ENCODE measurements around the gene FIGNL1. TPM values are rescaled to one million over a fixed set of nuclear protein-coding genes. Genes with fewer than 3 reads are reported as not detected.

FIGNL1 gene
- total and polyA plus RNA-seq, 2 donors = 9.0 to 21.9 TPM

DNA sequence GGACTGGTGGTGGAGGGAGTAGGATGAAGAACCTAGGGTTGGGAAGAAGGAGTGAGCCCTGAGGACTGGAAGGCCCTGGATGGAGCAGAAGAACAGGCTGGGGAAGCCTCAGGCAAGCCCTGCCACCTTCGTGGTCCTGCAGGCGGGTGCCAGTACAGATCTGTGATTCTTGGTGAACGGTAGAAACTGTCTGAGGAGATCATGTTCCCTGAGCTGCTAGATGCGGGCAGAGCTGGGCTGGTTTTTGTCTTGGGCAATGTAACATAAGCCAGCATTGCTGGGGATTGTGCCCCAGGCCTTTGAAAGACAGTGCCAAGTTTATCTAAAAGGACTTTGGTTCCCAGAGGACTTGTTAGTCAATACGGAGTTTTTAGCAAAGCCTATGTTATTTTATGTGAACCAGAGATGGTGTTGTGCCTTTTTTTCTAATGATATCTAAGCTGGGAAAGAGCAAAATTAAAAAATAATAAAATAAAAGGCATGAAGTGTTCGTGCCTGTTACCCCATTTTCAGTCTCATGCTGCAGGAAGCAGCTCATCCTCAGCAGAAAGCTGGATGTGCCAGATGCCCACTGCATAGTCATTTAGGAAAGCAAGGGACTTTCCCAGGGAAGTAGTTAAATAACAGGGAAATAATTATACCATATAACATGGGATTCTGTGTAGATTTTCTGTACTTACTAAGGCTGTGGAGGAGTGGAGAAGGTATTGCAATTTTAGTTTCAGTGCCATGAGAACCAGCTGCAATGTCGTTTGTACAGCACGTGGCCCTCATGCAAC lies 24.4 kb upstream of the FIGNL1 start:
- H3K27me3 ChIP-seq (ENCODE audit: control insufficient read depth in 2 of 2, insufficient read depth in 1 of 2, low read length in 1 of 2) = no peaks in the 10 kb centered on the region
- H3K4me1 ChIP-seq (ENCODE audit: control insufficient read depth in 2 of 2, insufficient read depth in 2 of 2, low read length in 2 of 2) = no peaks in the 10 kb centered on the region
- no peak overlapping the region for H3K4me3 ChIP-seq (ENCODE audit: low read length in 2 of 2)
- H3K9me3 ChIP-seq (ENCODE audit: control insufficient read depth in 2 of 2, insufficient read depth in 1 of 2, low read length in 1 of 2) = no peaks in the 10 kb centered on the region
- 87% methylated on average over 8 of the region's 8 CpGs for WGBS
- H3K27ac ChIP-seq (ENCODE audit: low read depth in 1 of 2, low read length in 1 of 2) = no peak overlapping the region
- H3K36me3 ChIP-seq (ENCODE audit: control insufficient read depth in 2 of 2, insufficient read depth in 2 of 2, low read length in 1 of 2) = no peaks in the 10 kb centered on the region
- no peak for DNase-seq (ENCODE audit: low read depth in 6 of 9, low spot score in 9 of 9)

GRCh38 chr7:50473531-50473930 lies 23.4 kb upstream of the FIGNL1 start:
- H3K36me3 ChIP-seq (ENCODE audit: control insufficient read depth in 2 of 2, insufficient read depth in 2 of 2, low read length in 1 of 2) = no peaks in the 10 kb centered on the region
- no peak overlapping the region for H3K4me3 ChIP-seq (ENCODE audit: low read length in 2 of 2)
- 97% methylated on average over 4 of the region's 4 CpGs for WGBS
- no peaks in the 10 kb centered on the region for H3K27me3 ChIP-seq (ENCODE audit: control insufficient read depth in 2 of 2, insufficient read depth in 1 of 2, low read length in 1 of 2)
- no peaks in the 10 kb centered on the region for H3K4me1 ChIP-seq (ENCODE audit: control insufficient read depth in 2 of 2, insufficient read depth in 2 of 2, low read length in 2 of 2)
- H3K9me3 ChIP-seq (ENCODE audit: control insufficient read depth in 2 of 2, insufficient read depth in 1 of 2, low read length in 1 of 2) = no peaks in the 10 kb centered on the region
- no peak overlapping the region for H3K27ac ChIP-seq (ENCODE audit: low read depth in 1 of 2, low read length in 1 of 2)
- DNase-seq (ENCODE audit: low read depth in 6 of 9, low spot score in 9 of 9) = no peak

DNA sequence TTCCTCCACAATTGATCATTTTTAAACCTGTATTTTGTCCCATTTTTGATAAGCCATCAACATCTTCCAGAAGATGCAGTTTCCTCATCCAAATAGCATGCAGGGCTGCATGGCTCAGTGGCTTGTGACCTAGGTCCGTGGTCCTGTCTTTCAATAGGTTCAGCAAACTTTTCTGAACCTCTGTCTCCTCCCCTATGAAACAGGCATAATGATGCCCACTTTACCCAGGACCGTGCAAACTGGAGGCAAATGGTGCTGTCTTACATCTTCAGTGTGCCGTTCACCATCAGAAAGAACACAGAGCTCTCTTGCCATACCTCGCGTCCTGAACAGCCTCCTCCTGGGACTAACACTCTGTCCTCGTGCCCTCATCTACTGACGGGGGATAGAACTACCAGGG lies 22.3 kb upstream of the FIGNL1 start:
- Histone ChIP-seq H3K27me3 (ENCODE audit: control insufficient read depth in 2 of 2, insufficient read depth in 1 of 2, low read length in 1 of 2) (no peaks in the 10 kb centered on the region), H3K36me3 (ENCODE audit: control insufficient read depth in 2 of 2, insufficient read depth in 2 of 2, low read length in 1 of 2) (no peaks in the 10 kb centered on the region), H3K4me3 (ENCODE audit: low read length in 2 of 2) (no peak overlapping the region), H3K27ac (ENCODE audit: low read depth in 1 of 2, low read length in 1 of 2) (no peak overlapping the region), H3K4me1 (ENCODE audit: control insufficient read depth in 2 of 2, insufficient read depth in 2 of 2, low read length in 2 of 2) (peaks cover 4 to 10% of the 10 kb centered on the region in 2 donors), H3K9me3 (ENCODE audit: control insufficient read depth in 2 of 2, insufficient read depth in 1 of 2, low read length in 1 of 2) (no peaks in the 10 kb centered on the region)
- WGBS = 97% methylated on average over 7 of the region's 7 CpGs
- no peak for DNase-seq (ENCODE audit: low read depth in 6 of 9, low spot score in 9 of 9)

- Histone ChIP-seq H3K4me1 (ENCODE audit: control insufficient read depth in 2 of 2, insufficient read depth in 2 of 2, low read length in 2 of 2) (peaks cover 4 to 11% of the 10 kb centered on the region in 2 donors), H3K27ac (ENCODE audit: low read depth in 1 of 2, low read length in 1 of 2) (no peak overlapping the region), H3K27me3 (ENCODE audit: control insufficient read depth in 2 of 2, insufficient read depth in 1 of 2, low read length in 1 of 2) (no peaks in the 10 kb centered on the region), H3K9me3 (ENCODE audit: control insufficient read depth in 2 of 2, insufficient read depth in 1 of 2, low read length in 1 of 2) (no peaks in the 10 kb centered on the region), H3K4me3 (ENCODE audit: low read length in 2 of 2) (no peak overlapping the region), H3K36me3 (ENCODE audit: control insufficient read depth in 2 of 2, insufficient read depth in 2 of 2, low read length in 1 of 2) (no peaks in the 10 kb centered on the region)
- DNase-seq (ENCODE audit: low read depth in 6 of 9, low spot score in 9 of 9) = no peak
- 96% methylated on average over 5 of the region's 5 CpGs for WGBS
Measured at GRCh38 chr7:50471970-50472369, 21.8 kb upstream of the FIGNL1 start.

GRCh38 chr7:50470250-50471163 lies 20.4 kb upstream of the FIGNL1 start:
- Histone ChIP-seq H3K27ac (ENCODE audit: low read depth in 1 of 2, low read length in 1 of 2) (no peak overlapping the region), H3K36me3 (ENCODE audit: control insufficient read depth in 2 of 2, insufficient read depth in 2 of 2, low read length in 1 of 2) (no peaks in the 10 kb centered on the region), H3K9me3 (ENCODE audit: control insufficient read depth in 2 of 2, insufficient read depth in 1 of 2, low read length in 1 of 2) (no peaks in the 10 kb centered on the region), H3K4me3 (ENCODE audit: low read length in 2 of 2) (no peak overlapping the region), H3K4me1 (ENCODE audit: control insufficient read depth in 2 of 2, insufficient read depth in 2 of 2, low read length in 2 of 2) (peaks cover 4 to 11% of the 10 kb centered on the region in 2 donors), H3K27me3 (ENCODE audit: control insufficient read depth in 2 of 2, insufficient read depth in 1 of 2, low read length in 1 of 2) (no peaks in the 10 kb centered on the region)
- DNase-seq (ENCODE audit: low read depth in 6 of 9, low spot score in 9 of 9) = no peak
- WGBS = 95% methylated on average over 17 of the region's 17 CpGs

GRCh38 chr7:50469181-50469580 lies 19.0 kb upstream of the FIGNL1 start:
- Histone ChIP-seq H3K36me3 (ENCODE audit: control insufficient read depth in 2 of 2, insufficient read depth in 2 of 2, low read length in 1 of 2) (no peaks in the 10 kb centered on the region), H3K27me3 (ENCODE audit: control insufficient read depth in 2 of 2, insufficient read depth in 1 of 2, low read length in 1 of 2) (no peaks in the 10 kb centered on the region), H3K27ac (ENCODE audit: low read depth in 1 of 2, low read length in 1 of 2) (no peak overlapping the region), H3K4me3 (ENCODE audit: low read length in 2 of 2) (no peak overlapping the region), H3K4me1 (ENCODE audit: control insufficient read depth in 2 of 2, insufficient read depth in 2 of 2, low read length in 2 of 2) (peaks cover 4 to 11% of the 10 kb centered on the region in 2 donors), H3K9me3 (ENCODE audit: control insufficient read depth in 2 of 2, insufficient read depth in 1 of 2, low read length in 1 of 2) (no peaks in the 10 kb centered on the region)
- DNase-seq (ENCODE audit: low read depth in 6 of 9, low spot score in 9 of 9) = no peak
- WGBS = over 99% methylated on average over 4 of the region's 4 CpGs

DNA sequence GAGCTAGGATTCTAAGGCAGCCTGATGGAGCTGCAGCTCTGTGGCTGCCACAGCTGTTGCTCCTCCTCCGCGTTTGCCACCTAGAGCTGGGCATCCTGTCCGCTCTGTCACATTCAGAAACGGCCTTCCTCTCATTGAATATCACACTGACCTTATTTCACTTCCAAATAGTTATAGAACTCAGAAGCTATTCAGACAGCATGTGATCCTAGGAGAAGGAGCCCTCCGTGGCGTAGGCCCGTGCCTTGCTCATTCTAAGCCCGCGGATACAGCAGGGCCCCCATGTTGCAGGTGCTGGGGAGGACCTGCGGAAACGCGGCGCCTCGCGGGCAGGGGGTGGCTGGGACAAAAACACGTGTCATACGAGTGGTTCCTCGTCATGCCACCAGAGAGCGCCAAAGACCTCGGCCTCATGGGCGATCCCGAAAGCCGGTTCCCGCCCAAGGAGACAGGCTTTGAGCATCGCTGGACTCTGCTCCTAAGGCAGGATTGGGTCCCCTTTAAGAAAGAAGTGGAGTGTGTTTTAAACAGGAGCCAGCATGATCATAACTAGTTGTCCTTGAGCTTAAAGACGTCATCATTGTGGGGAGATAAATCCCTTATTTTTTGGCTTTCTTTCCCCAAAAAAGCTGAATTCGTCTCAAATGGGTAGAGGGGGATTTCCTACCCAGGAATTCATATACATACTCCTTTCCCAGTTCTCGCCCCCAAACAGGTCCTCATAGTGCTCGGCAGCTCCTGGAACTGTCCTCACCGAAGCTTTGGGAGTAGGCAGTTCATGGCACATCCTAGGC lies 17.9 kb upstream of the FIGNL1 start:
- Histone ChIP-seq H3K27me3 (ENCODE audit: control insufficient read depth in 2 of 2, insufficient read depth in 1 of 2, low read length in 1 of 2) (no peaks in the 10 kb centered on the region), H3K4me3 (ENCODE audit: low read length in 2 of 2) (no peak overlapping the region), H3K4me1 (ENCODE audit: control insufficient read depth in 2 of 2, insufficient read depth in 2 of 2, low read length in 2 of 2) (peaks cover 4 to 11% of the 10 kb centered on the region in 2 donors), H3K27ac (ENCODE audit: low read depth in 1 of 2, low read length in 1 of 2) (no peak overlapping the region), H3K9me3 (ENCODE audit: control insufficient read depth in 2 of 2, insufficient read depth in 1 of 2, low read length in 1 of 2) (no peaks in the 10 kb centered on the region), H3K36me3 (ENCODE audit: control insufficient read depth in 2 of 2, insufficient read depth in 2 of 2, low read length in 1 of 2) (no peaks in the 10 kb centered on the region)
- peak; percentile 62 to 89 (median 76) for DNase-seq (ENCODE audit: low read depth in 6 of 9, low spot score in 9 of 9)
- 19% methylated on average over 30 of the region's 30 CpGs for WGBS

DNA sequence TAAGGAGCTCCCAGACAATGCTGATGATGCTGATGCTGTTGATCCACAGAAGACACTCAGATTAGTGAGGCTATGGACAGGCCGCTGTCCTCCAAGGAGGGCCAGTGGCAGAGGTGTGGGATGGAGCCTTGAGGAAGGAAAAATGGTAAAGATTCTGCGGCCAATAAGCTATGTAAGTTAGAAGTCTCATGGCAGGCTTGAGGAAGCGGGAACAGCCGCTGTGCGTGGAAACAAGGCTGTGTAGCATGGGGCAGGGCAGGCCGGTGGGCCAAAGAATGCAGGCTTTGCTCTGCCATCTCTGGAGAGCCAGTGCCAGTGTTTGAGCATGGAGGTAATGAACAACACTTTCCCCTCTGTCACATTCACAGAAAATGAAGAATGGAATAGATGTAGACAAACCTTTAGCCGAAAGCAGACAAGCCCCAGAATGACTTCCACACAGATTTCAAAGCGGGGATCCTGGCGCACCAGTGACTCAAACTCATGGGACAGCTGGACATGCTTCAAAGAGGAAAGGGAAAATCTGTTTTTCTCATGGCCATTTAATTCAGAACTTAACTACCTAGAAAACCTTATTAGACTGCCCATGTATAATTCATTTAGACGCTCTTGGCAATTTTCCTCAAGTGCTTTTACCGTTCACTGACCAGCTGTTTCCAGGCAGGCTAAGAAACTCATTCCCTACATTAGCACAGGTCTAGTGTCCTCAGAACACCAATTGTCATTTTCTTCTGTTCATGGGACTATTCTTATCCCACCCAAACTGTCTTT lies 16.9 kb upstream of the FIGNL1 start:
- 98% methylated on average over 11 of the region's 11 CpGs for WGBS
- Histone ChIP-seq H3K27ac (ENCODE audit: low read depth in 1 of 2, low read length in 1 of 2) (no peak overlapping the region), H3K27me3 (ENCODE audit: control insufficient read depth in 2 of 2, insufficient read depth in 1 of 2, low read length in 1 of 2) (no peaks in the 10 kb centered on the region), H3K4me1 (ENCODE audit: control insufficient read depth in 2 of 2, insufficient read depth in 2 of 2, low read length in 2 of 2) (peaks cover 4 to 11% of the 10 kb centered on the region in 2 donors), H3K4me3 (ENCODE audit: low read length in 2 of 2) (no peak overlapping the region), H3K36me3 (ENCODE audit: control insufficient read depth in 2 of 2, insufficient read depth in 2 of 2, low read length in 1 of 2) (no peaks in the 10 kb centered on the region), H3K9me3 (ENCODE audit: control insufficient read depth in 2 of 2, insufficient read depth in 1 of 2, low read length in 1 of 2) (no peaks in the 10 kb centered on the region)
- DNase-seq (ENCODE audit: low read depth in 6 of 9, low spot score in 9 of 9) = no peak
